ENCODE results near the gene PDZD7.
A peak's percentile ranks its signal among the peaks of the same experiment; 100 is the strongest.

Gene PDZD7

DNA sequence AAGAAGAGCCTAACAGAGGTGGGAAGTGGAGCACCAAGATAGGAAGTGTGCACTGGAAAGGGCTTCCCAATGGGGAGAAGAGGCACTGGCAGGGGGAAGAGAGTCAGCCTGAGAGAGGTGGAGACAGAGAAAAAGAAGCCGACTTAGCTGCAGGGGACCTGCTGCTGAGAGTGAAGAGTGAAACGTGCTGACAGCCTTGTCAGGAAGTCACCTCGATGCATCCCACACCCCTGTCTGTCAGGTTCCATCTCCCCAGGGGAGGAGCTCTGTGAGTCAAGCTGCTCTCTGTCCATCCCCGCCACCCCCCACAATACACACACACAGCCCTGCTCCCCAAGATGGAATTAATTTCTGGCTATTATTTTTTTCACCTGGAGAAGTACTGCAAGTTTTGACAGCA lies 44.8 kb upstream of the PDZD7 start:
- no peak for DNase-seq (ENCODE audit: low read depth in 1 of 2, low spot score in 1 of 2)

DNA sequence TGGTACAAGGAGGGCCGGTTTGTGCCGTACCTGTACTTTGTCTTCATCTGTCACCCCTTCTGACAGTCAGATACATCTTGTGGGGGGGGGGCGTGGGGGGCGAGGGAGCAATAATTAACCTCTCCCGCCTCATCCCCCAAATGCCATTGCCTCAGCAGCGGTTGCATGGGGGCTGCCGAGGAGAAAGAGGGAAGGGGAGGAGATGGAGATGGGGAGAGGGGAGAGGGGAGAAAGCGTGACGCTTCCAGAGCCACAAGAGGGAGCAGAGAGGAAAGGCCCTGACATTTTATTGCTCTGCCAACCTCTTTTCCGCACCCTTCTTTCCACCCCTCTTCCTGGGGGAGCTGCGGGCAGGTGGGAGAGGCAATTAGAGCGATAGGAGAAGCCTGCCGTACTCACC lies 42.7 kb upstream of the PDZD7 start:
- Histone ChIP-seq H3K27ac (replicated peaks) (no peak overlapping the region), H3K4me3 (replicated peaks; ENCODE audit: insufficient read depth, low read length) (no peak overlapping the region), H3K27me3 (ENCODE audit: insufficient read depth, poor library complexity, severe bottlenecking) (peaks cover 10% of the 10 kb centered on the region)
- no peak for DNase-seq (ENCODE audit: low read depth in 1 of 2, low spot score in 1 of 2)
- TF ChIP-seq SPI1 (IDR thresholded peaks at IDR 0.05; ENCODE audit: borderline replicate concordance, low read depth): no peak
- TF ChIP-seq POLR2AphosphoS5 (IDR thresholded peaks at IDR 0.05; ENCODE audit: low read depth): no peak

More for the DNA sequence above, 44.8 kb upstream of the PDZD7 start:
- no peak overlapping the region for H3K27ac ChIP-seq (replicated peaks)
- H3K27me3 ChIP-seq (ENCODE audit: insufficient read depth, poor library complexity, severe bottlenecking): peaks cover 10% of the 10 kb centered on the region
- no peak for TF ChIP-seq GABPA (IDR thresholded peaks at IDR 0.05; ENCODE audit: low read depth)
- TF ChIP-seq, protein P1, sequence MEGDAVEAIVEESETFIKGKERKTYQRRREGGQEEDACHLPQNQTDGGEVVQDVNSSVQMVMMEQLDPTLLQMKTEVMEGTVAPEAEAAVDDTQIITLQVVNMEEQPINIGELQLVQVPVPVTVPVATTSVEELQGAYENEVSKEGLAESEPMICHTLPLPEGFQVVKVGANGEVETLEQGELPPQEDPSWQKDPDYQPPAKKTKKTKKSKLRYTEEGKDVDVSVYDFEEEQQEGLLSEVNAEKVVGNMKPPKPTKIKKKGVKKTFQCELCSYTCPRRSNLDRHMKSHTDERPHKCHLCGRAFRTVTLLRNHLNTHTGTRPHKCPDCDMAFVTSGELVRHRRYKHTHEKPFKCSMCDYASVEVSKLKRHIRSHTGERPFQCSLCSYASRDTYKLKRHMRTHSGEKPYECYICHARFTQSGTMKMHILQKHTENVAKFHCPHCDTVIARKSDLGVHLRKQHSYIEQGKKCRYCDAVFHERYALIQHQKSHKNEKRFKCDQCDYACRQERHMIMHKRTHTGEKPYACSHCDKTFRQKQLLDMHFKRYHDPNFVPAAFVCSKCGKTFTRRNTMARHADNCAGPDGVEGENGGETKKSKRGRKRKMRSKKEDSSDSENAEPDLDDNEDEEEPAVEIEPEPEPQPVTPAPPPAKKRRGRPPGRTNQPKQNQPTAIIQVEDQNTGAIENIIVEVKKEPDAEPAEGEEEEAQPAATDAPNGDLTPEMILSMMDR (IDR thresholded peaks at IDR 0.05; ENCODE audit: insufficient read depth, low read length): no peak
- no peak for TF ChIP-seq POLR2AphosphoS5 (IDR thresholded peaks at IDR 0.05; ENCODE audit: low read depth)
- TF ChIP-seq, protein P2, sequence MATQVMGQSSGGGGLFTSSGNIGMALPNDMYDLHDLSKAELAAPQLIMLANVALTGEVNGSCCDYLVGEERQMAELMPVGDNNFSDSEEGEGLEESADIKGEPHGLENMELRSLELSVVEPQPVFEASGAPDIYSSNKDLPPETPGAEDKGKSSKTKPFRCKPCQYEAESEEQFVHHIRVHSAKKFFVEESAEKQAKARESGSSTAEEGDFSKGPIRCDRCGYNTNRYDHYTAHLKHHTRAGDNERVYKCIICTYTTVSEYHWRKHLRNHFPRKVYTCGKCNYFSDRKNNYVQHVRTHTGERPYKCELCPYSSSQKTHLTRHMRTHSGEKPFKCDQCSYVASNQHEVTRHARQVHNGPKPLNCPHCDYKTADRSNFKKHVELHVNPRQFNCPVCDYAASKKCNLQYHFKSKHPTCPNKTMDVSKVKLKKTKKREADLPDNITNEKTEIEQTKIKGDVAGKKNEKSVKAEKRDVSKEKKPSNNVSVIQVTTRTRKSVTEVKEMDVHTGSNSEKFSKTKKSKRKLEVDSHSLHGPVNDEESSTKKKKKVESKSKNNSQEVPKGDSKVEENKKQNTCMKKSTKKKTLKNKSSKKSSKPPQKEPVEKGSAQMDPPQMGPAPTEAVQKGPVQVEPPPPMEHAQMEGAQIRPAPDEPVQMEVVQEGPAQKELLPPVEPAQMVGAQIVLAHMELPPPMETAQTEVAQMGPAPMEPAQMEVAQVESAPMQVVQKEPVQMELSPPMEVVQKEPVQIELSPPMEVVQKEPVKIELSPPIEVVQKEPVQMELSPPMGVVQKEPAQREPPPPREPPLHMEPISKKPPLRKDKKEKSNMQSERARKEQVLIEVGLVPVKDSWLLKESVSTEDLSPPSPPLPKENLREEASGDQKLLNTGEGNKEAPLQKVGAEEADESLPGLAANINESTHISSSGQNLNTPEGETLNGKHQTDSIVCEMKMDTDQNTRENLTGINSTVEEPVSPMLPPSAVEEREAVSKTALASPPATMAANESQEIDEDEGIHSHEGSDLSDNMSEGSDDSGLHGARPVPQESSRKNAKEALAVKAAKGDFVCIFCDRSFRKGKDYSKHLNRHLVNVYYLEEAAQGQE (IDR thresholded peaks at IDR 0.05; ENCODE audit: insufficient replicate concordance, low read depth): no peak
- no peak for TF ChIP-seq SPI1 (IDR thresholded peaks at IDR 0.05; ENCODE audit: borderline replicate concordance, low read depth)
- H3K4me3 ChIP-seq (replicated peaks; ENCODE audit: insufficient read depth, low read length): no peak overlapping the region

DNA sequence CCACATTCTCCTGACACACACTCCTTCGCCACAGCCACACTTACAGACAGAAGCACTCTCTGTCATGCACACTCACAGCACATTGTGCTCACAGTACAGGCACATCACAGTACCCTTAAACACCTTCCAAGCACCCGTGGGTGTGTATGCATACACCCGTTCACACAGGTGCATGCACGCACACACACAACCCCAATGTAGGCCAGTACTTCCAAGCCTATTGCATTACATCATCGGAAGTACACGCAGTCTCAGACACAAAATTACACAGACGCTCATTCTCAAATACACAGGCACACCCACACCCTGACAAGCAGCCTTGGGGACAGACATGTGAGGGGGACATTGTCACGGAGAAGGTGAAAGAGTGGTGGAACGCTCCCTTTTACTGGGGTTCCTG lies 42.0 kb upstream of the PDZD7 start:
- TF ChIP-seq, protein P2 (IDR thresholded peaks at IDR 0.05; ENCODE audit: insufficient replicate concordance, low read depth): no peak
- TF ChIP-seq GABPA (IDR thresholded peaks at IDR 0.05; ENCODE audit: low read depth): no peak
- no peak overlapping the region for H3K27ac ChIP-seq (replicated peaks)
- no peak overlapping the region for H3K4me3 ChIP-seq (replicated peaks; ENCODE audit: insufficient read depth, low read length)

DNA sequence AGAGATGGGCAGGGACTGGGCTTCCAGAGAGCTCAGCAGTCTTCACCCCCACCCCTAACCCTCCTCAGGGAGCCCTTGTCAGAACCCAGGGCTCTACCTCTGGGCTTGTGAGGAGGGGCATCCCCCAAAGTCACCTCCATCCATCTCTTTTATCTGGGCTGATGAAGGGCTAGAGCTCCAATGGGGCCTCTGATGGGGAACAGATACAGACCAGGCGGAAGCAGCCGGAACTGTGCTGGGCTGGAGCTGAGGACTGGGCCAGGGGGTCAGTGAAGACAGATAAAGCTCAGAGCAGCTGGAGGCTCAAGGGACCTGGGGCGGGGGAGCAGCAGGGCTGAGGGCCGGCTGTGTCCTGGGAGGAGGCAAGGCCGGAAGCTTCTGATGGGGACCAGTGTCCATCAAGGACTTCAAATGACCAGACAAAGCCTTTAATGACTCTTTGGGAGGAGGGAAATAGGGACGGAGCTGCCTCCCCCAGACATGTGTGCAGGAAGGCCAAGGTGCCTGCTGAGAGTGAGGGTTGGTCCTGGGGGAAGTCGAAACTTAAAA lies 41.0 kb upstream of the PDZD7 start:
- Histone ChIP-seq H3K4me3 (replicated peaks; ENCODE audit: insufficient read depth, low read length) (no peak overlapping the region), H3K27ac (replicated peaks) (peak overlapping the region; percentile 42), H3K27me3 (ENCODE audit: insufficient read depth, poor library complexity, severe bottlenecking) (peaks cover 10% of the 10 kb centered on the region)
- TF ChIP-seq, protein P1 (IDR thresholded peaks at IDR 0.05; ENCODE audit: insufficient read depth, low read length): no peak
- no peak for TF ChIP-seq POLR2AphosphoS5 (IDR thresholded peaks at IDR 0.05; ENCODE audit: low read depth)
- TF ChIP-seq, protein P2 (IDR thresholded peaks at IDR 0.05; ENCODE audit: insufficient replicate concordance, low read depth): no peak
- no peak for TF ChIP-seq GABPA (IDR thresholded peaks at IDR 0.05; ENCODE audit: low read depth)
- TF ChIP-seq SPI1 (IDR thresholded peaks at IDR 0.05; ENCODE audit: borderline replicate concordance, low read depth): no peak
- DNase-seq (ENCODE audit: low read depth in 1 of 2, low spot score in 1 of 2): no peak

More for the DNA sequence above, 42.0 kb upstream of the PDZD7 start:
- H3K27me3 ChIP-seq (ENCODE audit: insufficient read depth, poor library complexity, severe bottlenecking): peaks cover 10% of the 10 kb centered on the region
- DNase-seq (ENCODE audit: low read depth in 1 of 2, low spot score in 1 of 2): no peak
